Epithelial cell of esophagus (primary cell): ENCODE results near the gene PRG3.

Source experiments
- DNase-seq: peaks from one replicate; pipeline ENCODE4 v3.0.0; 2010; ENCODE audit warnings: low read depth
- H3K4me3 ChIP-seq: 2 replicates; pipeline ENCODE4 v1.5.1; 2011; ENCODE audit warnings: mild to moderate bottlenecking, low read length, control low read depth
- TF ChIP-seq, protein P1 (sequence below): IDR thresholded peaks from 2 replicates; pipeline ENCODE4 v1.5.1; 2011; ENCODE audit warnings: low read depth, mild to moderate bottlenecking, low read length, control low read depth, inconsistent platforms; ENCODE audit not compliant: insufficient read depth; ENCODE audit errors: missing control alignments

Gene PRG3

DNA sequence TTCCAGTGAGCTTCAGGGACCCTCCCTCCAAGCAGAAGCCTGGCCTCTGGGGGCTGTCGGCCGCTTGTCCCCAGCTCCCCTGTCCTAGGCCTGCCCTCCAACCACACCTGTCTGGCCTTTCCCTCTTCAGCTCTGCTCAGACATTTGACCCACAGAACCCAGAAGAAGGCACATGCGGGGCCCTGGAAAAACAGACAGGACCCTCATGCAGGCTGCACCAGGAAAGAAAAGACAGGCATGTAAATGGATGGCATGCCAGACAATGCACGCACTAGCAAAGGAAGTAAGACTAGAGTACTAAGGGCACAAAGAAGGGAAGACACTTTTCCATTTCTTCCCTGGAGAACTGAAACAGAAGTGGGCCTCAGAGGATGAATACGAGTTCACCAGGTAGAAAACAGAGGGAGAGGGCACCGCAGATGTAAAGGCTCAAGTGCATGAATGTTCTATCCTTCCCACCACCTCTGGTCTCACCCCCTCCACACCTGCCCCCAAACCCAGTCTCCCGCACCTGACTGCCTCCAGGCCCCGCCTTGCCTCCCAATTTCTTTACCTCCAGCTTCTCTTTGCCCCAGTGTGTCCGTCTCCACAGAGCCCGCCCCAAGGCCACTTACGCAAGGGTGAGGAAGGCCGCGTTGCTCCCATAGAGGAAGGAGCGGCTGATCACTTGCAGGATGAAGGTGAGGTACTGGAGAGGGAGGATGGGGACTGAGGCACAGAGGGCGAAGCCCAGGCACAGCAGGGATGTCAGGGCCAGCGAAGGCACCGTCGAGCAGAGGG is 28.6 kb upstream of the PRG3 start:
- no peak for DNase-seq
- no peak overlapping the region for H3K4me3 ChIP-seq
- TF ChIP-seq, protein P1, sequence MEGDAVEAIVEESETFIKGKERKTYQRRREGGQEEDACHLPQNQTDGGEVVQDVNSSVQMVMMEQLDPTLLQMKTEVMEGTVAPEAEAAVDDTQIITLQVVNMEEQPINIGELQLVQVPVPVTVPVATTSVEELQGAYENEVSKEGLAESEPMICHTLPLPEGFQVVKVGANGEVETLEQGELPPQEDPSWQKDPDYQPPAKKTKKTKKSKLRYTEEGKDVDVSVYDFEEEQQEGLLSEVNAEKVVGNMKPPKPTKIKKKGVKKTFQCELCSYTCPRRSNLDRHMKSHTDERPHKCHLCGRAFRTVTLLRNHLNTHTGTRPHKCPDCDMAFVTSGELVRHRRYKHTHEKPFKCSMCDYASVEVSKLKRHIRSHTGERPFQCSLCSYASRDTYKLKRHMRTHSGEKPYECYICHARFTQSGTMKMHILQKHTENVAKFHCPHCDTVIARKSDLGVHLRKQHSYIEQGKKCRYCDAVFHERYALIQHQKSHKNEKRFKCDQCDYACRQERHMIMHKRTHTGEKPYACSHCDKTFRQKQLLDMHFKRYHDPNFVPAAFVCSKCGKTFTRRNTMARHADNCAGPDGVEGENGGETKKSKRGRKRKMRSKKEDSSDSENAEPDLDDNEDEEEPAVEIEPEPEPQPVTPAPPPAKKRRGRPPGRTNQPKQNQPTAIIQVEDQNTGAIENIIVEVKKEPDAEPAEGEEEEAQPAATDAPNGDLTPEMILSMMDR: no peak

DNA sequence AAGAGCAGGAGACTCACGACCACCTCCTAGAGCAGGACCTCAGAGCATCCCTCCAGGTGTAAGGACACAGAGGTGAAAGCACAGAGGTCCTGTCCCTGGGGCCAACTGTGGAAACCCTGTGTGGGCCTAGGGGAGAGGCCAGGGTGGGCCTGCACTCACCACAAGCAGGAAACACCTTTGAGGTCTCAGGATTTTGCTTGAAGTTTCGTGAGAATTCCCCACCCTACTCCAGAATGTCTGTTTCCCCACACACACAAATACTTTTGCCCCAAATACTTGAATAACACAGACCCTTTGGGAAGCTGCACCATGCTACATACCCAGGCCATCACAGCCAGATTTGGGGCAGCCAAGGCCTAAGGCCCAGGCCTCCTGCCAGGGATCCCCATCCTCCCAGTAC is 27.8 kb upstream of the PRG3 start:
- DNase-seq: no peak
- H3K4me3 ChIP-seq: no peak overlapping the region
- TF ChIP-seq, protein P1: no peak

DNA sequence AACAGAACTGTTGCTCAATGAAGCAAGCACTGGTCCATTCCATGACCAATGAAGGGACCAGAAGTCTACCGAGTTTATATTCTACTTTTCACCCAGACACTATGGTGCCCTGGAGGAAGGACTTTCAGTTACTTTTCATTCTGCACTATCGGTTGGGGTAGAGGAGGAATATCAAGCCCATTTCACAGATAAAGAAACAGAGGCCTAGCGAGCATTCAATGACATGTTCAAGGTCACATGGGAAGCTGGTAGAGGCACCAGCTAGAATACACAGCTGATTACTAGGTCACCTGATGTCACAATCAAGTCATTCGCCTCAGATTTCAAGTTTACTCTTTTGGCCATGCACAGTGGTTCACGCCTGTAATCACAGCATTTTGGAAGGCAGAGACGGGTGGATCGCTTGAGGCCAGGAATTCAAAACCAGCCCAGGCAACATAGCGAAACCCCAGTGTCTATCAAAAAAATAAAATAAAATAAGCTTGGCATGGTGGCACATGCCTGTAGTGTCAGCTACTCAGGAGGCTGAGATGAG is 27.1 kb upstream of the PRG3 start:
- no peak for DNase-seq
- no peak overlapping the region for H3K4me3 ChIP-seq

DNA sequence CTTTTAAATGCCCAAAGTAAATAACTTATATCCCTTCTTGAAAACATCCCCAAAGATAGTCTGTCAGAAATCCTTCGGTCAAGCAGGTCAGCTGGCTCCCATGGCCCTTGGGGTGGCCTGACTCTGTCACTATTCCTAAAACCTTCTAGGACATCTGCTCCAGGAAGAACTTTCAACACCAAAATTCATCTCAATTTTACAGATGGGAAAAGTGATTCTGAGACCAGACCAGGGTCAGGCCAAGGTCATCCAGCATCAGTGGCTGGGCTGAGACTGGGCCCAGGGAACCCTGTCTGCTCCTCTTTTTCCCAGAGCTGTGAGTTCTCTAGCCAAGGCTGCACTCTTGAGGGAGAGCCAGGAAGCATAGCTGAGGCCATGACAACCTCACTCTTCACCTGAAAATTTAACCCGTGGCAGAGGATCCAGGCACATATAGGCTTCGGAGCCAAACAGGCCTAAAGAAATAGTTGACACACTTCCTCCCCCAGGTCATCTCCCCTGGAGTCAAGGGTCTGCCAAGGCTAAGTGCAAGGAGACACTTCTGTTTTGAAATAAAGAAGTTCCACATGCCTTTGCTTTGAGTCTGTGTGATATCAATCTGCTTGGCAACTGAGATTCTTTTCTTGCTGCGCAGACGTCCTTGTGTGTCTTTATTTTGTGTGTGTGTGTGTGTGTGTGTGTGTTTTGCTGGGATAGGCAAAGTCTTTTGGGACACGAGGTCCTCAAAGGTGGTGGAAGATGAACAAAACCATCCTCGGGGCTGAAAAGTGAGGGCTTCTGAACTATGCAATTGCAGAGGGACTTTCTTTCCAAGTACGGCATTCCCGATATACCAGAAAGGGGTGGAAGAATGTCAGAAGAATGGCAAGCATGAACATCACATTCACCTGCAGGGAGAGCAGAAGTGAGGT is 26.3 kb upstream of the PRG3 start:
- TF ChIP-seq, protein P1: no peak
- no peak overlapping the region for H3K4me3 ChIP-seq
- no peak for DNase-seq

More for the DNA sequence above, 27.1 kb upstream of the PRG3 start:
- TF ChIP-seq, protein P1: no peak

DNA sequence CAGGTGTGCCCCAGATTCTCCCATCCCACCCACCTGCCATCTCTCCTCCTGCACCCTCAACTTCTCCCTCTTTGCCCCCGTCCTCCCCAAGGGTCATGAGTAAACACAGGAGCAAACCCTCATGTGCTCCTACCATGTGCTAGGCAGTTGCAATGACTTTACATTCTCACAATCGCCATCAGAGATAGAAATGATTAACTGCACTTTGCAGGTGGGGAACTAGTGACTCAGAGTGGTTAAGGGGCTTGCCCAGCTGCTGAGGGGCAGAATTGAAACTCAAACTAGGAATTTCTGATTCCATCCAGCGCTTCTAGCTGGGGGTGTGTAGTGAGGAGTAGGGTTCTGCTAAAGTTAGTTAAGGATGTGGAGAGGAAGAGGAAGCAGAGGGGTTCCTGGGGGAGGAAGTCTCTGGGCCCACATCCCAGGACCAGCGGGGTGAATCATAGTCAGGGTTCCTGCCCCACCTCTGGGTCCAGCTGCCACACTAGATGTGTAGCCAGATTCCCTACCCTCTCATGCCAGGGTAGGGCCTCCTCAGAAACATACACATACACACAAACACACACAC is 25.5 kb upstream of the PRG3 start:
- DNase-seq: no peak

DNA sequence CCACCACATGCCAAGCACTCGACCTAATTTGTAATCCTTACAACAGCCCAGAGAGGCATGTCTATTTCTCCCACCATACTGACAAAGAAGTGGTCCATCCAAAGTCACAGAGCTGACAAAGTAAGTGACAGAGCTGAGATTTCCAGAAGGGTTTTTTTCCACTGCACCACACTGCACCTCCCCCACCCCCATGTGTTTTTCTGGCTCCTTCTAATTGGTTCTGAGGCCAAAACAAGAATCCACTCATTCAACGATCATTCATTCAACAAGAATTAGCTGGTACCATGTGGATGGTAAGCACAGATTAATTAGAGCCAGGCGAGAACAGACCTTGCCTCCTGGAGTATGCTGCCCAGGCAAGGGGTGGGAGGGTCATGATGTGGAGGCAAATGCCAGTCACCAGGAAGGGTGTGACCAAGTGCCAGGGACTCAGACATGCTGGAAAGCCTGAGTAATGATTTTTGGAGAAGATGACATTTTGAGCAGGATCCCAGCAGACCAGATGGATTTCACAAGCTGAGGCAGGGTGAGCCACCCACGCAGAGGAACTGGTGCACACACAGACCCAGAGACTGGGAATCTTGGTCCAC is 24.4 kb upstream of the PRG3 start:
- no peak for DNase-seq
- no peak overlapping the region for H3K4me3 ChIP-seq
- TF ChIP-seq, protein P1: no peak

More for the DNA sequence above, 25.5 kb upstream of the PRG3 start:
- TF ChIP-seq, protein P1: no peak
- H3K4me3 ChIP-seq: no peak overlapping the region
